Measurements from ENCODE around the gene PCBP3.

GRCh38 chr21:45768011-45768739, 124.7 kb downstream of the PCBP3 start:
- TF ChIP-seq ZNF274 (IDR thresholded peaks at IDR 0.05; ENCODE audit: low read depth, low read length) = no peak
- TF ChIP-seq YY1 (IDR thresholded peaks at IDR 0.05; ENCODE audit: insufficient read depth, insufficient read length) = no peak
